ENCODE data around the gene CASP7.

- TF ChIP-seq POLR2AphosphoS5 (IDR thresholded peaks at IDR 0.05; ENCODE audit: low read length) = no peak
- TF ChIP-seq SP1 (IDR thresholded peaks at IDR 0.05; ENCODE audit: low read depth, low read length) = no peak
- no peak for TF ChIP-seq YY1 (IDR thresholded peaks at IDR 0.05; ENCODE audit: low read depth, low read length)
- no peak for TF ChIP-seq CTCF (IDR thresholded peaks at IDR 0.05 in 2 of 3, conservative IDR thresholded peaks at IDR 0.05 in 1 of 3; ENCODE audit: control insufficient read depth in 2 of 3, extremely low read depth in 1 of 3, insufficient read depth in 1 of 3, low read depth in 3 of 3, low read length in 3 of 3)
- TF ChIP-seq RB1 (IDR thresholded peaks at IDR 0.05; ENCODE audit: borderline replicate concordance) = no peak
- TF ChIP-seq EZH2 (IDR thresholded peaks at IDR 0.05; ENCODE audit: borderline replicate concordance, control insufficient read depth, low read depth, low read length) = no peak
- no peak for TF ChIP-seq ATF7 (IDR thresholded peaks at IDR 0.05; ENCODE audit: low read depth)
- no peak for TF ChIP-seq CEBPB (IDR thresholded peaks at IDR 0.05; ENCODE audit: borderline replicate concordance in 1 of 2, low read depth in 2 of 2, low read length in 2 of 2)
- TF ChIP-seq EGR1 (IDR thresholded peaks at IDR 0.05; ENCODE audit: borderline replicate concordance in 1 of 2, low read depth in 2 of 2, low read length in 2 of 2) = no peak
- no peak for TF ChIP-seq SREBF2 (IDR thresholded peaks at IDR 0.05; ENCODE audit: low read length)
- TF ChIP-seq PML (IDR thresholded peaks at IDR 0.05; ENCODE audit: low read length) = no peak
Measured at GRCh38 chr10:113775686-113776294, 96.1 kb downstream of the CASP7 start.
